HepG2 (cell line): ENCODE results near the gene XPNPEP2. TPM values are rescaled to one million over a fixed set of nuclear protein-coding genes. Genes with fewer than 3 reads are reported as not detected.
A peak's percentile ranks its signal among the peaks of the same experiment; 100 is the strongest.

Experiments
- ATAC-seq: fragments of 200-7000 bp; cut with Tn5 transposase; 3 replicates; pipeline ENCODE4 v1.9.1; 2020; ENCODE audit warnings: mild to moderate bottlenecking, moderate library complexity
- BruUV-seq: library from RNA; stranded (reverse); fragments of 400-500 nt; replicated peaks from 2 replicates; lab custom pipeline; 2021; lab: Mats Ljungman, UMichigan
- CTCF ChIA-PET: fragments of 300-600 bp; formaldehyde crosslinking; extraction: SDS; loops from one replicate; lab custom pipeline; 2021; ENCODE audit warnings: low total read pairs, inconsistent platforms, low intra/inter-chr PET ratio; lab: Yijun Ruan, JAX
- POLR2A ChIA-PET: fragments of 350-600 bp; sonication (Branson Sonifier 250); formaldehyde crosslinking; loops from one replicate; lab custom pipeline; 2020; ENCODE audit warnings: antibody characterized with exemption, inconsistent platforms; lab: Yijun Ruan, JAX
- DNase-seq: peaks from one replicate; pipeline ENCODE4 v3.0.0-alpha.2; 2015; ENCODE audit warnings: low spot score
- FAIRE-seq: peaks from 3 replicates; lab custom pipeline; 2011; peaks lifted over from hg19 to GRCh38; lab: Jason Lieb, UNC
- H2AFZ ChIP-seq: one replicate; pipeline ENCODE4 v1.6.1; 2011; ENCODE audit warnings: low read length, inconsistent platforms
- H3K27ac ChIP-seq: fragments of 300-600 bp; 3 replicates; pipeline ENCODE4 v1.8.0; 2011; ENCODE audit warnings: mixed run types, mild to moderate bottlenecking, mixed read lengths, low read length, inconsistent platforms; ENCODE audit not compliant: insufficient read depth; ENCODE audit errors: extremely low read length
- H3K27me3 ChIP-seq, 2 experiments: fragments of 200-600 bp in 1 of 2; 2 replicates in 1 of 2; 3 replicates in 1 of 2; pipeline versions ENCODE4 v1.6.0 to v1.8.0; 2011; ENCODE audit warnings: low read length in 2 of 2, mild to moderate bottlenecking in 2 of 2, moderate library complexity in 2 of 2, inconsistent platforms in 1 of 2; ENCODE audit not compliant: insufficient read depth in 2 of 2, control insufficient read depth in 1 of 2
- H3K36me3 ChIP-seq, 2 experiments: fragments of 200-600 bp in 1 of 2; replicated peaks in 1 of 2; 2 replicates in 1 of 2; 3 replicates in 1 of 2; pipeline versions ENCODE4 v1.5.1 to v1.8.0; 2011; ENCODE audit warnings: low read length in 2 of 2, inconsistent platforms in 1 of 2; ENCODE audit not compliant: insufficient read depth in 2 of 2, control insufficient read depth in 1 of 2
- H3K4me1 ChIP-seq: 2 replicates; pipeline ENCODE4 v1.5.1; 2012; ENCODE audit warnings: low read length, inconsistent platforms; ENCODE audit not compliant: insufficient read depth
- H3K4me2 ChIP-seq: 2 replicates; pipeline ENCODE4 v1.6.0; 2011; ENCODE audit warnings: low read depth, low read length, inconsistent platforms
- H3K4me3 ChIP-seq, 3 experiments: fragments of 200-600 bp in 1 of 3; sonication (generic), shearing (Covaris generic) in 1 of 3; replicated peaks in 1 of 3; 2 replicates each; pipeline ENCODE4 v1.5.1; 2011 to 2016; ENCODE audit warnings: low read length in 3 of 3, inconsistent platforms in 2 of 3, low read depth in 2 of 3, mild to moderate bottlenecking in 2 of 3, control low read depth in 1 of 3, mixed read lengths in 1 of 3; ENCODE audit not compliant: insufficient read depth in 1 of 3
- H3K79me2 ChIP-seq: one replicate; pipeline ENCODE4 v1.6.1; 2011; ENCODE audit warnings: low read length, inconsistent platforms; ENCODE audit not compliant: insufficient read depth
- H3K9ac ChIP-seq: 2 replicates; pipeline ENCODE4 v1.6.0; 2011; ENCODE audit warnings: mild to moderate bottlenecking, low read depth, low read length, inconsistent platforms; ENCODE audit not compliant: insufficient read depth
- H3K9me3 ChIP-seq: 2 replicates; pipeline ENCODE4 v1.5.1; 2012; ENCODE audit warnings: mild to moderate bottlenecking, low read length
- H4K20me1 ChIP-seq: 2 replicates; pipeline ENCODE4 v1.6.0; 2011; ENCODE audit warnings: inconsistent platforms, mild to moderate bottlenecking, low read length, moderate library complexity; ENCODE audit not compliant: insufficient read depth
- BCL6 ChIP-seq: IDR thresholded peaks from 2 replicates; pipeline ENCODE4 v1.6.1; 2016; ENCODE audit warnings: missing genetic modification reagents, missing compliant biosample characterization
- ERF ChIP-seq: IDR thresholded peaks from 2 replicates; pipeline ENCODE4 v1.6.1; 2018; ENCODE audit warnings: missing biosample characterization, missing genetic modification reagents
- ETS1 ChIP-seq: sonication (generic); formaldehyde crosslinking; IDR thresholded peaks from 2 replicates; pipeline ENCODE4 v1.4.0; 2020; ENCODE audit warnings: missing genetic modification reagents
- FOSL2 ChIP-seq: sonication (generic); formaldehyde crosslinking; IDR thresholded peaks from 2 replicates; pipeline ENCODE4 v1.4.0; 2020; ENCODE audit warnings: missing genetic modification reagents
- GMEB2 ChIP-seq: IDR thresholded peaks from 2 replicates; pipeline ENCODE4 v1.6.1; 2016; ENCODE audit warnings: missing biosample characterization, missing genetic modification reagents, low read depth
- KLF6 ChIP-seq: IDR thresholded peaks from 2 replicates; pipeline ENCODE4 v1.8.0; 2016; ENCODE audit warnings: missing biosample characterization, missing genetic modification reagents
- NAIF1 ChIP-seq: sonication (generic); formaldehyde crosslinking; IDR thresholded peaks from 2 replicates; pipeline ENCODE4 v1.5.0; 2020; ENCODE audit warnings: mild to moderate bottlenecking, missing genetic modification reagents, borderline replicate concordance
- NCOA1 ChIP-seq: sonication (generic); formaldehyde crosslinking; IDR thresholded peaks from 2 replicates; pipeline ENCODE4 v1.9.0; 2021; ENCODE audit warnings: missing genetic modification reagents
- NKX3-1 ChIP-seq: sonication (generic); formaldehyde crosslinking; IDR thresholded peaks from 2 replicates; pipeline ENCODE4 v1.5.0; 2020; ENCODE audit warnings: missing genetic modification reagents
- POLR2AphosphoS2 ChIP-seq: IDR thresholded peaks from 2 replicates; pipeline ENCODE4 v1.6.1; 2011; ENCODE audit warnings: low read depth, low read length, improper control_type of control experiment
- SRSF4 ChIP-seq: fragments of 200-400 bp; formaldehyde crosslinking; IDR thresholded peaks from one replicate; pipeline ENCODE4 v1.6.1; 2018; ENCODE audit warnings: mild to moderate bottlenecking, low read depth, low read length, moderate library complexity; ENCODE audit not compliant: poor library complexity, severe bottlenecking
- TBL1XR1 ChIP-seq: fragments of 150-350 bp; IDR thresholded peaks from 2 replicates; pipeline ENCODE4 v1.6.1; 2014; ENCODE audit warnings: borderline replicate concordance, low read length; ENCODE audit not compliant: partially characterized antibody
- ZBTB4 ChIP-seq: sonication (generic); formaldehyde crosslinking; IDR thresholded peaks from 2 replicates; pipeline ENCODE4 v1.4.0; 2020; ENCODE audit warnings: missing genetic modification reagents, mild to moderate bottlenecking, borderline replicate concordance
- ZMAT5 ChIP-seq: sonication (generic); formaldehyde crosslinking; IDR thresholded peaks from 2 replicates; pipeline ENCODE4 v1.5.0; 2020; ENCODE audit warnings: mild to moderate bottlenecking, low read depth, missing genetic modification reagents, borderline replicate concordance
- ZNF101 ChIP-seq: sonication (generic); formaldehyde crosslinking; IDR thresholded peaks from 2 replicates; pipeline ENCODE4 v1.4.0; 2020; ENCODE audit warnings: mild to moderate bottlenecking, low read depth, missing genetic modification reagents, borderline replicate concordance
- ZNF121 ChIP-seq: sonication (generic); formaldehyde crosslinking; IDR thresholded peaks from 2 replicates; pipeline ENCODE4 v1.5.0; 2020; ENCODE audit warnings: mild to moderate bottlenecking, missing genetic modification reagents
- ZNF17 ChIP-seq: sonication (generic); formaldehyde crosslinking; IDR thresholded peaks from 2 replicates; pipeline ENCODE4 v1.5.0; 2020; ENCODE audit warnings: mild to moderate bottlenecking, missing genetic modification reagents
- ZNF326 ChIP-seq: sonication (generic); formaldehyde crosslinking; IDR thresholded peaks from 2 replicates; pipeline ENCODE4 v1.4.0; 2020; ENCODE audit warnings: missing genetic modification reagents, borderline replicate concordance
- ZNF616 ChIP-seq: sonication (generic); formaldehyde crosslinking; IDR thresholded peaks from 2 replicates; pipeline ENCODE4 v1.5.0; 2020; ENCODE audit warnings: low read depth, mild to moderate bottlenecking, missing genetic modification reagents
- ZNF841 ChIP-seq: sonication (generic); formaldehyde crosslinking; IDR thresholded peaks from 2 replicates; pipeline ENCODE4 v1.8.1; 2023; ENCODE audit warnings: missing genetic modification reagents, borderline replicate concordance
- WGBS: methylation state at CpG from one replicate; pipeline ENCODE4 v1.1.6; 2017; ENCODE audit warnings: low lambda C conversion rate; 5-methylcytosine and 5-hydroxymethylcytosine counted together
- in situ Hi-C: cut with HindIII; loops from 2 replicates; pipeline ENCODE4 v1.10.0; 2017; ENCODE audit warnings: low pct_unique_long_range_greater_than_20kb; ENCODE audit not compliant: extremely low pct_ligation_motif_present
- intact Hi-C: fragments of 100-400 bp; cut with micrococcal nuclease; formaldehyde crosslinking; loops from one replicate; pipeline ENCODE4 v1.10.0; 2022; ENCODE audit not compliant: unreplicated experiment
- polyA plus RNA-seq, 8 experiments: library from polyadenylated mRNA; depleted of rRNA in 3 of 8; stranded (reverse) in 7 of 8; unstranded in 1 of 8; fragments of >200 nt; fragmentation: Illumina TruSeq in 4 of 8; extraction: Trizol in 4 of 8; gene quantifications; 2 replicates each; pipeline versions ENCODE4 v1.2.1 to v1.2.3, GENCODE V29; 2011 to 2016; ENCODE audit warnings: low read depth in 4 of 8, missing spikeins in 1 of 8, mixed read lengths in 1 of 8; ENCODE audit not compliant: insufficient read depth in 1 of 8
- total RNA-seq, 5 experiments: library from RNA; depleted of rRNA; stranded (reverse); fragments of >200 nt; fragmentation: Illumina TruSeq; extraction: Trizol; gene quantifications; 2 replicates each; pipeline ENCODE4 v1.2.3, GENCODE V29; 2016; ENCODE audit warnings: low read depth in 1 of 5

XPNPEP2 gene
- total and polyA plus RNA-seq, 2 of the 13 experiments (the other 11 are each of a cell fraction or from before 2014, with no cell fraction given), result 1.1 to 1.8 TPM

DNA sequence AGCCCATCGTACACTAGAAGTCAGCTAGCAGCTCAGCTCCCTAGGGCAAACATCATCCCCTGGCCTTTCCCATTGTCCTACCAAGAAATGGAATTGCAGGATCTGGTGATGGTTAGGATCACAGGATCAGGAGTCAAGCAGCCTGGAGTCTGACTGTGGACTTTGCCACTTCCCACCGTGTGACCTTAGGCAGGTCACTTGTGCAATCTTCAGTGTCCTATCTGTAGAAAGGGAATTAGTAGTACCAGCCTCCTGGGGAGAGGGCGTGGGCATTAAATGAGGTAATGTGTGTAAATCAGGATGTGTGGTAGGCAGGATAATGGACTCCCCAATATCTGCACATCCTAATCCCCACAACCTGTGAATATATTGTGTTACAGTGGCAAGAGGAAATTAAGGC is 45.4 kb upstream of the XPNPEP2 start:
- BruUV-seq, result no TSS peak
- H3K4me3 ChIP-seq, result no peak overlapping the region
- DNase-seq, result peak; percentile 50
- CTCF ChIA-PET, result no interaction called here
- intact Hi-C loops, result no loop called here
- H3K4me2 ChIP-seq, result no peak overlapping the region
- no peak overlapping the region for H3K9ac ChIP-seq
- POLR2A ChIA-PET, result no interaction called here
- FAIRE-seq, result peak; percentile 63
- H3K79me2 ChIP-seq, result no peaks in the 10 kb centered on the region
- peaks cover 35% of the 10 kb centered on the region for H3K4me1 ChIP-seq
- ATAC-seq, result peak; percentile 89
- no peaks in the 10 kb centered on the region for H3K36me3 ChIP-seq
- H2AFZ ChIP-seq, result no peak overlapping the region
- H3K27ac ChIP-seq, result no peak overlapping the region
- H4K20me1 ChIP-seq, result no peaks in the 10 kb centered on the region
- H3K9me3 ChIP-seq, result no peaks in the 10 kb centered on the region
- in situ Hi-C loops, result no loop called here
- H3K27me3 ChIP-seq, result no peaks in the 10 kb centered on the region
- 0% methylated on average over 1 of the region's 3 CpGs for WGBS
- TF ChIP-seq NCOA1 (CRISPR knock-in tag) (no peak), BCL6 (CRISPR knock-in tag) (0 out of 2 replicates have a peak, but pooled peaks have one; percentile 45), ZNF841 (CRISPR knock-in tag) (no peak), ZNF616 (CRISPR knock-in tag) (no peak), FOSL2 (CRISPR knock-in tag) (peak; percentile 44; the same call in 1 of the 2 replicates), ZNF101 (CRISPR knock-in tag) (no peak), ZMAT5 (CRISPR knock-in tag) (no peak), SRSF4 (no peak), NAIF1 (no peak), ZNF121 (no peak), GMEB2 (no peak), ZNF17 (CRISPR knock-in tag) (no peak), ERF (CRISPR knock-in tag) (no peak), NKX3-1 (no peak), ZNF326 (CRISPR knock-in tag) (no peak), KLF6 (CRISPR knock-in tag) (no peak), ZBTB4 (CRISPR knock-in tag) (no peak), TBL1XR1 (no peak), POLR2AphosphoS2 (no peak), ETS1 (CRISPR knock-in tag) (no peak)
